NCI-H2196 (cell line): ENCODE results near the gene TMEM272.
"Not testable (repeated sequence)": the region's sequence is repeated elsewhere in the genome, so short reads cannot be mapped to it uniquely, and the experiment has no call there.

Source experiments
- DNase-seq: peaks from one replicate; lab custom pipeline; 2025; ENCODE audit not compliant: unreplicated experiment; lab: John Stamatoyannopoulos, UW

TMEM272 gene

GRCh38 chr13:51826606-51827005 lies 18.4 kb downstream of the TMEM272 start:
- no peak for DNase-seq

GRCh38 chr13:51825681-51826254 lies 19.2 kb downstream of the TMEM272 start:
- DNase-seq, result no peak

- DNase-seq, result no peak
These were observed 19.8 kb downstream of the TMEM272 start for GRCh38 chr13:51825165-51825592.

GRCh38 chr13:51824712-51825111 lies 20.3 kb downstream of the TMEM272 start:
- not testable (repeated sequence) for DNase-seq

- DNase-seq, result no peak
These were observed 21.1 kb downstream of the TMEM272 start for GRCh38 chr13:51823863-51824262.

GRCh38 chr13:51823359-51823758 lies 21.6 kb downstream of the TMEM272 start:
- DNase-seq, result no peak

- no peak for DNase-seq
These were observed 22.7 kb downstream of the TMEM272 start for GRCh38 chr13:51822106-51822815.

GRCh38 chr13:51821606-51822005 lies 23.4 kb downstream of the TMEM272 start:
- DNase-seq, result no peak

- DNase-seq, result no peak
These were observed 24.9 kb downstream of the TMEM272 start for GRCh38 chr13:51820016-51820597.

- DNase-seq, result no peak
These were observed 25.4 kb downstream of the TMEM272 start for GRCh38 chr13:51819544-51819943.

- no peak for DNase-seq
These were observed 26.0 kb downstream of the TMEM272 start for GRCh38 chr13:51818781-51819511.

- DNase-seq, result no peak
These were observed 26.7 kb downstream of the TMEM272 start for GRCh38 chr13:51818276-51818675.

- no peak for DNase-seq
These were observed 27.3 kb downstream of the TMEM272 start for GRCh38 chr13:51817717-51818116.

GRCh38 chr13:51816604-51817249 lies 28.2 kb downstream of the TMEM272 start:
- no peak for DNase-seq

GRCh38 chr13:51815848-51816247 lies 29.1 kb downstream of the TMEM272 start:
- no peak for DNase-seq

GRCh38 chr13:51814825-51815650 lies 29.9 kb downstream of the TMEM272 start:
- peak; percentile 58 for DNase-seq

- DNase-seq, result no peak
These were observed 30.9 kb downstream of the TMEM272 start for GRCh38 chr13:51814071-51814470.

GRCh38 chr13:51811920-51812451 lies 33.0 kb downstream of the TMEM272 start:
- no peak for DNase-seq

- no peak for DNase-seq
These were observed 33.9 kb downstream of the TMEM272 start for GRCh38 chr13:51811046-51811445.

- no peak for DNase-seq
These were observed 36.2 kb downstream of the TMEM272 start for GRCh38 chr13:51808811-51809210.
